ENCODE data around the gene CYTH1. TPM values are rescaled to one million over a fixed set of nuclear protein-coding genes. Genes with fewer than 3 reads are reported as not detected.

Gene CYTH1
- polyA plus RNA-seq, 1 experiment, result 13.7 TPM

GRCh38 chr17:78817123-78817522 is 35.0 kb upstream of the CYTH1 start:
- Histone ChIP-seq H3K27me3 (ENCODE audit: control insufficient read depth, insufficient read depth, low read length) (no peaks in the 10 kb centered on the region), H3K4me3 (ENCODE audit: low read depth, low read length) (no peak overlapping the region), H3K27ac (ENCODE audit: low read depth, low read length) (no peak overlapping the region), H3K9me3 (ENCODE audit: control insufficient read depth, insufficient read depth, low read length) (no peaks in the 10 kb centered on the region)
- DNase-seq (ENCODE audit: low read depth, low spot score), result no peak
- CTCF ChIA-PET, result no interaction called here
- TF ChIP-seq CTCF (IDR thresholded peaks at IDR 0.05; ENCODE audit: low read depth, low read length), result no peak
- POLR2A ChIA-PET, result no interaction called here

- no peak for TF ChIP-seq CTCF (IDR thresholded peaks at IDR 0.05; ENCODE audit: low read depth, low read length)
- ChIA-PET CTCF (no interaction called here), POLR2A (no interaction called here)
- Histone ChIP-seq H3K9me3 (ENCODE audit: control insufficient read depth, insufficient read depth, low read length) (no peaks in the 10 kb centered on the region), H3K27me3 (ENCODE audit: control insufficient read depth, insufficient read depth, low read length) (no peaks in the 10 kb centered on the region), H3K4me3 (ENCODE audit: low read depth, low read length) (no peak overlapping the region), H3K27ac (ENCODE audit: low read depth, low read length) (no peak overlapping the region)
- DNase-seq (ENCODE audit: low read depth, low spot score), result no peak
These were observed 33.6 kb upstream of the CYTH1 start for GRCh38 chr17:78815696-78816095.

- POLR2A ChIA-PET, result no interaction called here
These were observed 30.8 kb upstream of the CYTH1 start for GRCh38 chr17:78812855-78813254.

GRCh38 chr17:78808163-78808562 is 26.1 kb upstream of the CYTH1 start:
- TF ChIP-seq CTCF (IDR thresholded peaks at IDR 0.05; ENCODE audit: low read depth, low read length), result no peak
- Histone ChIP-seq H3K27me3 (ENCODE audit: control insufficient read depth, insufficient read depth, low read length) (no peaks in the 10 kb centered on the region), H3K27ac (ENCODE audit: low read depth, low read length) (no peak overlapping the region), H3K4me3 (ENCODE audit: low read depth, low read length) (no peak overlapping the region), H3K9me3 (ENCODE audit: control insufficient read depth, insufficient read depth, low read length) (no peaks in the 10 kb centered on the region; the same call in 1 of the 2 replicates)
- ChIA-PET CTCF (interaction anchor here (0.6 to 1.1 kb wide), 3 partner anchors 9 to 311 kb away, joined by 3 to 4 read pairs (median 3); no protein-coding TSS in a partner anchor), POLR2A (no interaction called here)
- DNase-seq (ENCODE audit: low read depth, low spot score), result no peak

More at GRCh38 chr17:78812855-78813254, 30.8 kb upstream of the CYTH1 start:
- no peaks in the 10 kb centered on the region for H3K27me3 ChIP-seq (ENCODE audit: control insufficient read depth, insufficient read depth, low read length)
- H3K9me3 ChIP-seq (ENCODE audit: control insufficient read depth, insufficient read depth, low read length), result no peaks in the 10 kb centered on the region
- H3K27ac ChIP-seq (ENCODE audit: low read depth, low read length), result no peak overlapping the region
- TF ChIP-seq CTCF (IDR thresholded peaks at IDR 0.05; ENCODE audit: low read depth, low read length), result no peak
- H3K4me3 ChIP-seq (ENCODE audit: low read depth, low read length), result no peak overlapping the region
- DNase-seq (ENCODE audit: low read depth, low spot score), result no peak
- CTCF ChIA-PET, result no interaction called here

- H3K27ac ChIP-seq (ENCODE audit: low read depth, low read length), result no peak overlapping the region
- POLR2A ChIA-PET, result no interaction called here
- no peaks in the 10 kb centered on the region; the same call in 1 of the 2 replicates for H3K9me3 ChIP-seq (ENCODE audit: control insufficient read depth, insufficient read depth, low read length)
- DNase-seq (ENCODE audit: low read depth, low spot score), result no peak
- no peaks in the 10 kb centered on the region for H3K27me3 ChIP-seq (ENCODE audit: control insufficient read depth, insufficient read depth, low read length)
- TF ChIP-seq CTCF (IDR thresholded peaks at IDR 0.05; ENCODE audit: low read depth, low read length), result no peak
- CTCF ChIA-PET, result no interaction called here
- no peak overlapping the region for H3K4me3 ChIP-seq (ENCODE audit: low read depth, low read length)
These were observed 24.4 kb upstream of the CYTH1 start for GRCh38 chr17:78806451-78806850.
